Measurements from ENCODE around the gene XPC.
A peak's percentile ranks its signal among the peaks of the same experiment; 100 is the strongest.

XPC gene

DNA sequence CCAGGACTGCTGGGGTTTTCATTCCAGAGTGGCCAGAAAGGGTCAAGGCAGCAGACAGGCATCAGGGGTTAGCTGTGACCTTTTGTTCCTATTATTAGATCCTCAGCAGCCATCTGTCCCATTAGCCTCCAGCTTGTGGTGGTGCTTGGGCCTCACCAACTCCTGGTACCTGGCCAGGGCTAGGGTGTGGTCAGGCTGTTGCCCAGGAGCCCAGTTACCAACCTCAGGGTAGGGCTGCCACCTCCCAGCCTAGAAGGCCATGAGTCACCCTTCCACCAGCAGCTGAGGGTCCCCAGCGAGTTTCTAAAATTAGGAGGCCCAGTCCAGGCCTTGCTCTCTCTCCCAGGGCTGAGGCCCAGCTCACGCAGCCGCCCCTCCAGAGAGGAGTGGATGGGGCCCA is 41.4 kb downstream of the XPC start:
- H3K4me3 ChIP-seq (ENCODE audit: low read depth, low read length) = no peak overlapping the region

DNA sequence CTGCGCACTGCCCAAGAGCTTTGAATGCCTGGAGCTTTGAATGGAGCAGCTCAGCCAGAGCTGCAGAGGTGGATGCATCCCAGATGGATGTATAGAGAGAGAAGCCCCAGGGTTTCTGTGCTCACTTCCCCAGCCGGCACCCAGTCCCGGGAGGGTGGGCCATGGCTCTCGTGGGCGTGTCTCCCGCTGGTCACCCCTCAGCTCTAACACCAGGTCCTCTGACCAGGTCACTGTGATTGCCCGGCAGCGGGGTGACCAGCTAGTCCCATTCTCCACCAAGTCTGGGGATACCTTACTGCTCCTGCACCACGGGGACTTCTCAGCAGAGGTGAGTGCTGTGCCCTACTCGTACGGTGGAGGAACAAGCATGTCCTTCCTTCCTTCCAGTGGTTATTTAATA is 42.8 kb downstream of the XPC start:
- H3K4me3 ChIP-seq (ENCODE audit: low read depth, low read length) = no peak overlapping the region

DNA sequence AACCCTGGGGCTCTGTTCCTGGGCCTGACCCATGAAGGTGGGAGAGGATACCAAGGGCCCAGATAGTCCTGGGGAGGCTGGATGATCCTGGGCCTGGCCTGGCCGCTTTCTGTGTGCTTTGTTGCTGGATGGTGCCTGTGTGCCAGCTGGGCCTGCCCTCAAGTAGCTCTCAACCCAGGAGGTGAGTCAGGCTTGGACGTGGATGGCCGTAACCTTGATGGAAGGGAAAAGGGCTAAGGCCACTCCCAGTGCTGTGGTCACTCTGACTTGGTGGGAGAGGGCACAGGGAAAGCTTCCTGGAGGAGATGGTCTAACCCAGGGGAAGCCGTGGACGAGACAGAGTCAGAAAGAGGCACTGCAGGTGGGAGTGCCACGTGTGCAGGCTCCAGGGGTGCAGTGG is 44.1 kb downstream of the XPC start:
- H3K4me3 ChIP-seq (ENCODE audit: low read depth, low read length) = no peak overlapping the region

DNA sequence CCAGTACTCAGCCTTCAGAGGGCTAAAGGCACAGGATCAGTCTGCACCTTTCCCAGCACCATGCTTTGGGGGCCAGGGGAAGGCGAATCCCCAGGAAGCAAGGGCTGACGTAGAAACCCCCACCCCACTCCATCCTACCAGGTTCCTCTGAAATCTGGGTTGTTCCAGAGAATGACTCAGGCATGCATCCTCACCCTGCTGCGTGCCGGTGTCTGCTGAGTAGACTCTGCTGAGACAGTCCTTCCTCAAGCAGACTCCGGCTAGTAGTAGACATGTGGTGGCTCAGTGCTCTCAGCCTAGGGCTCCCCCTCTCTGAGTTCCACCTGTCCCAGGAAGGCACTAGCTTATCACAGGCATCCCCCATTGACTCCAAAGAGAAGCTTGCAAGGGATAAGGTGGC is 44.5 kb downstream of the XPC start:
- H3K4me3 ChIP-seq (ENCODE audit: low read depth, low read length) = no peak overlapping the region

DNA sequence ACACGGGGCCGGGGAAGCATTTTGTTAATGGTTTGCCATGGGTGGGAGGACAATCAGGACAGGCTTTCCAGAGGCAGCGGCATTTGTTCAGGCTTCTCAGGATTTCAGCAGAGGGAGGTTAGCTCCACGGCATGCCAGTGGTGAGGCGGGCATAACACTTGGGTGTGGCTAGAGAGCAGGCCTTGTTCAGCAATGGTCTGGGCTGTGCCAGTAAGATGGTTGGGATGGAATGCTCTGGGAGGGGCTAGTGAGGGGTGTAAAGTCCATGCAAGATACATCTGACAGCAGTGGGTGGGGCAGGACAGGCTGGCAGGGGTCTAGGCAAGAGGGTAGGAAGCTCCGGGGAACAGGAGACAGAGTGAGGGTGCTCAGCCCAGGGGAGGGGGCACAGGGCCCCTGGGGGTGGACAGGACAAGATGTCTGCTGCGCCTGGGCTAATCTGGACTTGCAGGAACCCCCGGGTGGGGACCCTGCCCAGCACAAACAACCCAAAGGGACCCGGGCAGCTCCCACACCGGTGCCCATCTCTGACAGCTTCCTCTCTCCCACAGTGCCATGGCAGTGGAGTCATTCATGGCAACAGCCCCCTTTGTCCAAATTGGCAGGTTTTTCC is 45.1 kb downstream of the XPC start:
- no peak overlapping the region for H3K4me3 ChIP-seq (ENCODE audit: low read depth, low read length)

DNA sequence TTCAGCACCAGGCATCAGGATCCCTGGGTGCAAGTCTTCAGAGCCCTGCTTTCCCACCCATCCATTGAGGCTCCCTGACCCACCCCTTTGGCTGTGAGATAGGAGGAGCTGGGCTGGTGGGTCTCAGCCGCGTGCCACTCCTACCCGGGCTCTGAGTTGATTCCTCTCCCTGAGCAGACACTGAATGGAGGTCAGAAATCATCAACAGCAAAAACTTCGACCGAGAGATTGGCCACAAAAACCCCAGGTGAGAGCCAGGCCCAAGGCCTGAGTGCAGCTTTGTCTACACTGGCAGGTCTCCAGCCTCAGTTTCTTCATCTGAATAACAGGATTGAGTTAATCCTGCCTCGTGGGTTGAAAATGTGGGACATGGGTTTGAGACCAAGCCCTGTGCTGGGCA is 45.7 kb downstream of the XPC start:
- no peak overlapping the region for H3K4me3 ChIP-seq (ENCODE audit: low read depth, low read length)

DNA sequence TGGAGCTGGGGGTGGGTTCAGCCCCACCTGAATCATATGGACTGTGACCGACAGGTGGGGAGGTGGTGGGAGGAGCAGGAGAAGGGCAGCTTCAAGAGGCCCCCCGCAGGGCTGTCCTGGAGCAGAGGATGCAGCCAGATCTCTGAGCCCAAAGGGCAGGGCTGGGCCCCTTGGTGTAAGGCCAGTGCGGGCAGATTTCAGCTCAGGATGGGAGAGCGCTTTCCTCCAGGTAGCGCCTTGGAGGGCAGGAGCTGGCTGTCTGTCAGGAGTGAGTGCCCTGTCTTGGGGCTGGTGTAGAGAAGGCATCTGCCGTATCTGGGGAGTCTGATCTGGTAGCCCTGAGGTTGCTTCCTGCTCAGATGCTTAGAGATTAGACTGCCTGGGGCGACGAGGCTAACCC is 46.3 kb downstream of the XPC start:
- H3K4me3 ChIP-seq (ENCODE audit: low read depth, low read length) = no peak overlapping the region

DNA sequence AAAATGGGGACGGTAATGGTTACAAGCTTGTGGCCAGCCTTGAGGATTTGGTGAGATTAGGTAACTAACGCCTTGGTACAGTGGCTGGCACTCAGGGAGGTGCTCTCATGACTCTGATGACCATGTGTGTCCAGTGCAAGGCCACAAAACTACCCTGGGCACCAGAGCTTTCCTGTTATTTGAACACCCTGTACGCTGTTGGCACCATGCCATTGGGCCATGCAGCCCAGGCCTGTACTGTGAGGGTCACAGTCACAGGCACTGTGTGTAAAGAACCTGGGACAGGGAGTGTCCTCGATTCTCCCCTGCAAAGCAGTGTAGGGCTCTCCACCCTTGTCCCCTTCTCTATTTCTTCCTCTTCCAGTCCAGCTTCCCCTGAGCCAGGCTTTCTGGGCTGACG is 47.3 kb downstream of the XPC start:
- H3K4me3 ChIP-seq (ENCODE audit: low read depth, low read length) = no peak overlapping the region

DNA sequence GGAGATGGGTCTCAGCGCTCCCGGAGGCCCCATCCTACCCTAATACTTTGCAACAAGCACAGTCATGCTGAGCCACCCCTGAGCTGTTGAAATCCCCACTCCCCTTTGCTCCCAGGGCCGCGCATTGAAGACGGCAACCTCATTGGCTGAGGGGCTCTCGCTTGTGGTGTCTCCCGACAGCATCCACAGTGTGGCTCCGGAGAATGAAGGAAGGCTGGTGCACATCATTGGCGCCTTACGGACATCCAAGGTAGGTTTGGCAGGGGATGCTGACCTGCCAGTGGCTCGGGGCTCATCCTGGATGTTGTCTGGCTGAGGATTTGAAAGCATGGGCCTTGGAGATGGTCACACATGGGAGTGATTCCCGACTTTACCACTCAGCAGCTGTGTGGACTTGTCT is 47.7 kb downstream of the XPC start:
- H3K4me3 ChIP-seq (ENCODE audit: low read depth, low read length) = no peak overlapping the region

DNA sequence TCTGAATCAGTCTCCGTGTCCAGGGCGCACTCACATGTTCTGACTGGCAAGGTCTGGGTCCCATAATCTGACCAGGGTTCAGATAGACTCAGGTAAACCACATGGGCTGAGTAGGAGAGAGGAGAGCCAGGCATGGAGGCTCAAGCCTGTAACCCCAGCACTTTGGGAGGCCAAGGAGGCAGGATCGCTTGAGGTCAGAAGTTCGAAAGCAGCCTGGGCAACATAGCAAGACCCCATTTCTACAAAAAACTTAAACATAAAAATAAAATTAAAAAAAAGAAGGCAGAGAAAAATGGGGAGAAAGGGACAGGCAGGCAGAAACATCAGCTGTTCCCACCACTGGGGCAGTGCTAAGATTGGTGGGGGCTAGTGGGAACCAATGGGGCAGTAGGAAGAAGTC is 48.2 kb downstream of the XPC start:
- H3K4me3 ChIP-seq (ENCODE audit: low read depth, low read length) = no peak overlapping the region

DNA sequence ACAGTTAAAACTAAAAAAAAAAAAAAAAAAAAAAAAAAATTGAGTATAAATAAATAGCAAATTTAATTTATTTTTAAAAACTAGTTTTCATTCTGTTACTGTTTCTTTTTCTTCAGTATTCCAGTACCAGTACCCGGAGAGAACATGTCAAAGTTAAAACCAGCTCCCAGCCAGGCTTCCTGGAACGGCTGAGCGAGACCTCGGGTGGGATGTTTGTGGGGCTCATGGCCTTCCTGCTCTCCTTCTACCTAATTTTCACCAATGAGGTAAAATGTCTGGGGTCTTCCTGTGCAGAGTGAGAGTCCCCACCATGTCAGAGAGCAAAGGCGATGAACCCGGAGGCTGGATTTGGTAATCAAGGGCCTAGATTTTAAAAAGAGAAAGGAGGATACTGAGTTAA is 49.1 kb downstream of the XPC start:
- H3K4me3 ChIP-seq (ENCODE audit: low read depth, low read length) = no peak overlapping the region

DNA sequence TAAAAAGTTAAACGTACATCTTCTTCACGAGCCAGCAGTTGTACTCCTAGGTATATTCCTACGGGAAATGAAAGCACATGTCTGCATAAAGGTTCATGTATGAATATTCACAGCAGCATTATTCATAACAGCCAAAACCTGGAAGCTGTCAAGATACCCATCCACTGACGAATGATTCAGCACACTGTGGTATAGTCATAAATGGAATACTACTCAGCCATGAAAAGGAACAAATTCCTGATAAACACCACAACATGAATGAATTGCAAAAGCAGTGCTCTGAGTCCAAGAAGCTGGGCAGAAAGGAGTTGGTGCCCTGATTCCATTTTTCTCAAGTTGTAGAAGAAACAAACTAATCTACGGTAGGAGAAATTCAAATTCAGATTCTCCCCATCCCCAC is 49.7 kb downstream of the XPC start:
- H3K4me3 ChIP-seq (ENCODE audit: low read depth, low read length) = no peak overlapping the region

DNA sequence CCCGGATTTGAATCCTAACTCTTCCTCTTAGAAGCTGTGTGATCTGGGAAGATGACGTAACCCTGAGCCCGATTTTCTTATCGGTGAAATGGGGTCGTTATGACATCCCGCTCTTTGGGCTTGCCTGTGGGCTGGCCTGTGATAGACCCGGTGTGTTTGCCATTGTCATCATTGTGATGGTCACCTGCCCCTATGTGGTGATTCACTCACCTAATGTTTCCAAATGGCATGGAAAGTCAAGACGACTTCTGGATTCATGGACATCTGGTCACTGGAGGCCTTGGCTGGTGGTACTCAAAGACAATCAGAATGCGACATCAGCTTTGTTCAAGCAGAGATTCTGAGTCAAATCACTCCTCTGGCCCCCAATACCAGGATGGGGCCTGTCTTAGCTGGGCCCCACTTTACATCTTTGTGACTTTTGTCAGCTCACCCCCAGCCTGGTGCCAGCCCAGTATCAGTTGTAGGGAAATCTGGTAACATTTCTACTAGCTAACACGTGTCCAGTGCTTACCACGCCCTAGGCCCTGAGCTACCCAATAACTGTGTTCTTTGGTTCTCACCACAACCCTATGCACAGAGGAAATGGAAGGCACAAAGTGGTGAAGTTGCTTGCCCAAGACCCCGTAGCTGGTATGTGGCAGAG is 50.8 kb downstream of the XPC start:
- H3K4me3 ChIP-seq (ENCODE audit: low read depth, low read length) = no peak overlapping the region

DNA sequence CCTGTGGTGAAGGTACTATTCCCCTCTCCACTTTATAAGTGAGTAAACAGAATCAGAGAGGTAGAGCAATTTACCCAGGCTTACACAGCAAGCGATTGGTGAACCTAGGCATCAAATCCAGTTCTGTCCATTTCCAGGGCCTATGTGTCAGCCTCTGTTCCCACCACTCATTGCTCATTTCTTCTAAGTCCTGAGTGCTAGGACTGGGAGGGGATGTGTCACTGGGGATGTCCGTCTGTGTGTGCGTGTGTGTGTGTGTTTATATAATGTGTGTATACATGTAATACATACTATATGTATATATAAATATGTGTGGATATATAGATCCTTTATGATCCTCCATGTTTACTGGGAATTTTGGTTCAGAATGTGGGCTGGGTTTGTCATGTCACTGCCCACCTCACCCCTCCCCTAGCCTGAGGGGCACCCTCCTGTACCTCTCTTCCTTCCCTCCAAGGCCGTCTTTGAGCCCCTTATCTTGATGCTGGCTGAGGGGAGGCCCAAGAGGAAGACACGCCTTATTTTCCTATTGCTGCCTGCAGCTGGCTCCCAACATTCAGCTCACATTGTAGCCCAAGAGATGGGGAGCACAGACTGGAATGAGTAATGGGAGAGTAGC is 51.4 kb downstream of the XPC start:
- H3K4me3 ChIP-seq (ENCODE audit: low read depth, low read length) = no peak overlapping the region

DNA sequence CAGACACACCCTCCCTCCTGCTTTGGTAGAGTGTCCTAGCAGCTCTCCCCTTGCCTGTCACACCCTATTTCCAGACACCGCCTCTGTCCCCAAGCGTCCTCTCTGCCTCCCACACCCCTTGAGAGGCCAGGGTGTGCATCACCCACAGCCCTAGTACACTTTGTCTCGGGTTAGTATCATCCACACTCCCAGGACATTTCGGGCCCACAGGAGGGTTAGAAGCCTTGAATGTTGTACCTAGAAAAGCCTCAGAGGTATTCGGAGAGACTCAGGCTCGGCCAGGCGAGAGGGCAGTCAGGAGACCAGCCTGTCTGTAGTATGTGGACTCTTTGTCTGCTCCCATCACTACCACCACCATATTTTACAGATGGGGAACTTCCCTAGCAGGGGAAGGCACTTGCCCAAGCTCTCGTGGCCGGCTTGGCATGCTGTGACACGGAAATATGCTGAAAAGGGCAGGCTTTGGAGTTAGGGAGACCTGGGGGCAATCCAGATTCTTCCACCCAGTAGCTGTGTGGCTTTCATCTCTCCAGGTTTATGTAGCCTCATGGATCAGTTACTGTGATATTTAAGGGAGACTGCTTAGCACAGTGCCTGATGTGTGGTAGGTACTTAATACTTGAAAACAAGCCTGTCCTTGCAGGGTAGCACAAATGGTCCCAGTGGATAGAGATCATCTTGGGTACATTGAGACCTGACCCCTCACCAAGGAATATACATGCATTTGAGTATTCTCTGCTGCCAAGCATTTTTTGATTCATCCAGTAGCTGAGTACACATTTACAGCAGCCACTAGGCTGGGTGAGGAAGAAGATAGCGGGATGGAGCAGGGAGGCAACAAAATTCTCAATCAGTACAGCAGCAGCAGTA is 52.1 kb downstream of the XPC start:
- peak overlapping the region; percentile 91 for H3K4me3 ChIP-seq (ENCODE audit: low read depth, low read length)

DNA sequence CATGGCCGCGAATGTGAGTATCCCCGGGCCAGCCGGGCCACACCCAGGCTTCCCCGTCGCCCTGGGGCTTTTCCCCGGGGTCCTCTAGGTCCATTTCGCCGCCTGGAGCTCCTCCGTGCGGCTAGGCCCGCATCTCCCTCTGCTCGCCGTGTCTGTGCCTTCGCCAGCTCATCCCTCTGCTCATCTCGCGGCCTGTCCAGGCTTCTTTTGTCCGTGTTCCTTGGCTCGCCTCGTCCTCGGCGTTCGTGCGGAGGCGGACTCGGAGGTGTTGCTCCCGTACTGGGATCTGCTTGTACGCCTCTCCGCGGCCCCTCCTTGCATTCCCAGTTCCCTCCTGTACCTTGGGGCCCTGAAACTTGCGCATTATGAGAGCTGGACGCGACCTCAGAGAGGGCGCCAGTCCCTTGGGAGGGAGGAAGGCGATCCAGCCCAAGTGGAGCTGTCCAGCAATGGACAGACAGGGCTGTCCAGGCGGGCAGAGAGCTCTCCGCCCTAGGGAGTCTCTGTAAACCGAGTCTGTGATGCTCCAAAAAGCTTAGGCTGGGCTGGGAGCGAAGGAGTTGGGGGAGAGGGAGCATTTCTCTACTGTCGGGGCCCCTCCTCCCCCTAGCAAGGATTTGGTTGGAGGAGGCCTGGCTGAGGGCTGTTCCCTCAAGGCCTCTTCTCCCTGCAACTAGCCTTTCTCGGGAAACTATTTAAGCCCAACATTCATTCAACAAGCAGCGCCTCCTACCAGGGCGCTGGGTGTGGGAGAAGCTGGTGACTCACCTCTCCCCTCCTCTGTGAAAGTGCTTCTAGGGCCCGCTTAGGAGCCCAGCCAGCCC is 53.0 kb downstream of the XPC start:
- H3K4me3 ChIP-seq (ENCODE audit: low read depth, low read length) = peak overlapping the region; percentile 91

DNA sequence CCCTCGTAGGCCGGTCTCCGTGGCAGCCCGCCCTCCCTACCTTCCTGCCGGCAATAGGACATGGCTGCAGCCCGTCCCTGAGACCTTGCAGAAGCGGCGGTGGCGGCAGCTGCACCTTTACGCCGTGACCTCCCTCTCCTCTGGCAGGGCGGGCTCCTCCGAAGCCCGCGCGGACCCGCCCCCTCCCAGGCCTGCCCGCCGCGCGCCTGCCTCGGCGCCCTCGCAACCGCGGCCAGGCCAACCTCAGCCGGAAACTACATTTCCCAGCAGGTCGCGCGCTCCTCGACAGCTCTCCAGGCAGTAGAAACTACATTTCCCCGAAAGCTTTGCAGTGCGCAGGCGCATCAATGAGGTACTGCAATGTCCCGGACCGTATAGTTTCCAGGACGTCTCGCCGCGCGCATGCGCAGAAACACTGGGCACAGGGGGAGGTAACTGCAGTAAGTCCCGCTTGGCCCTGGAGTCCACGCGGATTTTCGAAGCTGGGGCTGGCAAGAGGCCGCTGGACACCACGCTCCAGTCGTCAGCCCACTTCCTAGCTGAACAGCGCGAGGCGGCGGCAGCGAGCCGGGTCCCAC is 53.7 kb downstream of the XPC start, which contains the start of the genes CHCHD4 and TMEM43:
Gene CHCHD4, minus strand, starts transcription at position 256 of the 578 bp plus-strand sequence. Its CDS starts 194 bp downstream, at position 62.
Gene TMEM43, plus strand, starts transcription at position 438 of the 578 bp plus-strand sequence. CDS start 142 bp downstream, outside the sequence.
- peak within 1 kb of the TSS; percentile 91 for H3K4me3 ChIP-seq (ENCODE audit: low read depth, low read length)

DNA sequence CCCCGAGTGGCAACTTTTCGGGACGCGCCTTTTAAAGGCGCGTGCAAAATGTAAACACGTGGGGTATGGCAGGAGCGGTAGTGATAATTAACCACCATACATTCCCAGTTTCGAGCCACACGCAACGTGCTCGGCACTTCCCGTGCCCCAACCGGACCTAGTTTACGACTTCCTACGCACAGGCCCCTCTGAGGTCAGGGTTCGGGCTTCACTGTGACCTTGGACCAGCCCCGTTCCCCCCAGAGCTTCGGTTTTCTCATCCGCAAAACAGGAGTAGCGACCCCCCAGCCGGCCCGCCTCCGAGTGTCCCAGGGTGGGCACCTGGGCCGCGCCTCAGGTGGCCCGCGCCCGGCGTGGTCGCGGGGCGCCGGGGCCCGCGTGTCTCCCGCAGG is 54.2 kb downstream of the XPC start:
- H3K4me3 ChIP-seq (ENCODE audit: low read depth, low read length) = peak overlapping the region; percentile 91

DNA sequence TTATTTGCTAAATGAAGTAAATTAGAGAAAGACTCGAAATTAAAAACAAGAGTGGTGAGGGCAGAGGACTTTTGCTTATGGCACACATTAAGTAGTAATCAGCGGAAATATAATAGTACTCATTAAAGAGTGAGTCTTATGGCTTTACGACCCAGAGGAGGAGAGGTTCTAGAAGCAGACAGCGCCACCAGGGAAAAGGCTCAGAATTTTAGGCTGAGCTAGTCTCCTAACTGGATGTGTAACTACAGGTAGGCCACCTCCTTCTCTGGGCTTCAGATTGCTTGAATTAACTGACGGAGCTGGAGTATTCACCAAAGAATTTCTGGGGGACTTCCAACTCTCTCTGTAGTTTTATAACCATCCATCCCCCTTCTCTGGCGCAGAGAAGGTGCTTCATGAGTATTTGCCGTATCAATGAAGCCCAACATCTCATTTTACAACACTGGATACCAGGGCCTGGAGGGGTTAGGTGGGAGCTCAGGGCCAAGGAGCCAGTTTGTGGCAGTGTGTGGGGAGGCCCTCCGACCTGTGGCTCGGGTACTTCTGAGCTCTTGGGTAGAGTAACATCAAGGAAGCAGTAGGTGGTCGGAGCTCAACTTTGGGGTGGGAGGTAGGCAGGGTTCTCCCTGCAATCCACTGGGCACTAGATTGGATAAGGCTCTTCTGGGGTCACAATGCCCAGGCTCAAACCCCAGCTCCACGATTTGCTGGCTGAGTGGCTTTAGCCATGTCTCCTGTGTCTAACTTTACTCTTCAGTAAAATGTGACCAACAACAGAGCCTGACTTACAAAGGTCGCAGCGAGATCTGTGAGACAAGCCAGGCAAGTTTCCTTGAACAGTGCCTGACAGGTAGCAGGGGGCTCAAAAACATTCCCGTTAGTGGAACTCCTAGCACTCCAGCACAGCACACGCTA is 54.8 kb downstream of the XPC start:
- H3K4me3 ChIP-seq (ENCODE audit: low read depth, low read length) = peak overlapping the region; percentile 91
